Nephron (organoid): ENCODE data around the gene CEP68.
"Not testable (repeated sequence)": the region's sequence is repeated elsewhere in the genome, so short reads cannot be mapped to it uniquely, and the experiment has no call there.

ENCODE experiments used
- H3K27ac Mint-ChIP-seq, 3 experiments: 2 replicates each; pipeline ENCODE4 v1.8.0; 2020; ENCODE audit warnings: mixed read lengths in 3 of 3, mild to moderate bottlenecking in 2 of 3, moderate library complexity in 1 of 3
- H3K27me3 Mint-ChIP-seq: 2 replicates; pipeline ENCODE4 v1.8.0; 2021; ENCODE audit warnings: low read depth, mild to moderate bottlenecking, moderate library complexity, mixed read lengths
- H3K36me3 Mint-ChIP-seq: 2 replicates; pipeline ENCODE4 v1.8.0; 2020; ENCODE audit warnings: low read depth, mixed read lengths
- H3K4me1 Mint-ChIP-seq: 2 replicates; pipeline ENCODE4 v1.8.0; 2020; ENCODE audit warnings: mixed read lengths
- H3K4me3 Mint-ChIP-seq, 3 experiments: 2 replicates each; pipeline ENCODE4 v1.8.0; 2020; ENCODE audit warnings: mild to moderate bottlenecking in 3 of 3, mixed read lengths in 3 of 3, moderate library complexity in 2 of 3
- H3K9me3 Mint-ChIP-seq: 2 replicates; pipeline ENCODE4 v1.8.0; 2020; ENCODE audit warnings: mixed read lengths
- CTCF ChIP-seq, 3 experiments: fragments of 200-600 bp; sonication (generic); IDR thresholded peaks; one replicate each; pipeline ENCODE4 v1.5.0; 2021; ENCODE audit warnings: antibody characterized with exemption in 3 of 3; ENCODE audit not compliant: unreplicated experiment in 3 of 3

Gene CEP68

GRCh38 chr2:65113816-65114215, 57.6 kb downstream of the CEP68 start:
- TF ChIP-seq CTCF (IDR thresholded peaks at IDR 0.05; ENCODE audit: unreplicated experiment in 3 of 3), result no peak
- no peaks in the 10 kb centered on the region for H3K4me1 Mint-ChIP-seq
- H3K27me3 Mint-ChIP-seq, result no peaks in the 10 kb centered on the region
- H3K27ac Mint-ChIP-seq, result no peak overlapping the region
- H3K9me3 Mint-ChIP-seq, result no peaks in the 10 kb centered on the region
- H3K4me3 Mint-ChIP-seq, result no peak overlapping the region
- peaks cover 18% of the 10 kb centered on the region for H3K36me3 Mint-ChIP-seq

GRCh38 chr2:65114921-65115320, 58.7 kb downstream of the CEP68 start:
- TF ChIP-seq CTCF (IDR thresholded peaks at IDR 0.05; ENCODE audit: unreplicated experiment in 3 of 3), result no peak
- no peaks in the 10 kb centered on the region for H3K9me3 Mint-ChIP-seq
- H3K4me1 Mint-ChIP-seq, result no peaks in the 10 kb centered on the region
- peaks cover 12% of the 10 kb centered on the region for H3K36me3 Mint-ChIP-seq
- H3K4me3 Mint-ChIP-seq, result no peak overlapping the region
- no peak overlapping the region for H3K27ac Mint-ChIP-seq
- no peaks in the 10 kb centered on the region for H3K27me3 Mint-ChIP-seq

GRCh38 chr2:65116645-65117044, 60.4 kb downstream of the CEP68 start:
- Mint-ChIP-seq H3K4me1 (peaks cover 10% of the 10 kb centered on the region), H3K4me3 (no peak overlapping the region), H3K9me3 (no peaks in the 10 kb centered on the region), H3K27ac (no peak overlapping the region), H3K36me3 (peaks cover 10% of the 10 kb centered on the region), H3K27me3 (no peaks in the 10 kb centered on the region)
- TF ChIP-seq CTCF (IDR thresholded peaks at IDR 0.05; ENCODE audit: unreplicated experiment in 3 of 3), result no peak

- Mint-ChIP-seq H3K4me1 (peaks cover 13% of the 10 kb centered on the region), H3K27ac (no peak overlapping the region), H3K36me3 (peaks cover 5% of the 10 kb centered on the region), H3K9me3 (no peaks in the 10 kb centered on the region), H3K4me3 (no peak overlapping the region), H3K27me3 (no peaks in the 10 kb centered on the region)
- TF ChIP-seq CTCF (IDR thresholded peaks at IDR 0.05; ENCODE audit: unreplicated experiment in 3 of 3), result no peak
Observed at GRCh38 chr2:65120990-65121693, 64.9 kb downstream of the CEP68 start.

- Mint-ChIP-seq H3K27me3 (no peaks in the 10 kb centered on the region), H3K27ac (no peak overlapping the region), H3K9me3 (no peaks in the 10 kb centered on the region), H3K4me1 (peaks cover 23% of the 10 kb centered on the region), H3K4me3 (no peak overlapping the region), H3K36me3 (no peaks in the 10 kb centered on the region)
- no peak for TF ChIP-seq CTCF (IDR thresholded peaks at IDR 0.05; ENCODE audit: unreplicated experiment in 3 of 3)
Observed at GRCh38 chr2:65122313-65122712, 66.1 kb downstream of the CEP68 start.

GRCh38 chr2:65125457-65125856, 69.2 kb downstream of the CEP68 start:
- not testable (repeated sequence) for H3K4me3 Mint-ChIP-seq, H3K36me3 Mint-ChIP-seq, H3K27me3 Mint-ChIP-seq, H3K27ac Mint-ChIP-seq, H3K9me3 Mint-ChIP-seq
- peaks cover 30% of the 10 kb centered on the region for H3K4me1 Mint-ChIP-seq
